DOHH2 (cell line): ENCODE measurements around the gene LTB.

Experiments
- H3F3A ChIP-seq: fragments of 200-600 bp; sonication (generic), shearing (Covaris generic); 2 replicates; pipeline ENCODE4 v1.6.0; 2016; ENCODE audit warnings: antibody characterized with exemption, mild to moderate bottlenecking; ENCODE audit not compliant: control insufficient read depth, insufficient read depth
- H3K27ac ChIP-seq: fragments of 200-600 bp; sonication (generic); 2 replicates; pipeline ENCODE4 v1.5.1; 2014; ENCODE audit warnings: low read depth, mild to moderate bottlenecking, low read length, moderate library complexity
- H3K27me3 ChIP-seq: fragments of 200-600 bp; sonication (generic); 2 replicates; pipeline ENCODE4 v1.6.1; 2014; ENCODE audit warnings: mild to moderate bottlenecking, low read length, mixed read lengths; ENCODE audit not compliant: control insufficient read depth
- H3K36me3 ChIP-seq: fragments of 200-600 bp; sonication (generic); 2 replicates; pipeline ENCODE4 v1.6.1; 2014; ENCODE audit warnings: mild to moderate bottlenecking, low read length, moderate library complexity, mixed read lengths; ENCODE audit not compliant: control insufficient read depth
- H3K4me1 ChIP-seq: fragments of 200-600 bp; sonication (generic); 2 replicates; pipeline ENCODE4 v1.6.1; 2014; ENCODE audit warnings: mild to moderate bottlenecking, low read length, mixed read lengths; ENCODE audit not compliant: control insufficient read depth
- H3K4me2 ChIP-seq: fragments of 200-600 bp; sonication (generic); 2 replicates; pipeline ENCODE4 v1.6.0; 2014; ENCODE audit warnings: mild to moderate bottlenecking, low read length, moderate library complexity
- H3K4me3 ChIP-seq: fragments of 200-600 bp; sonication (generic); 2 replicates; pipeline ENCODE4 v1.5.1; 2014; ENCODE audit warnings: mild to moderate bottlenecking, low read length, mixed read lengths
- H3K79me2 ChIP-seq: fragments of 200-600 bp; sonication (generic); 2 replicates; pipeline ENCODE4 v1.6.1; 2014; ENCODE audit warnings: mild to moderate bottlenecking, low read length, mixed read lengths; ENCODE audit not compliant: control insufficient read depth
- H3K9me2 ChIP-seq: fragments of 200-600 bp; sonication (generic); replicated peaks from 2 replicates; pipeline ENCODE4 v1.6.1; 2014; ENCODE audit warnings: mild to moderate bottlenecking, low read length, mixed read lengths; ENCODE audit not compliant: control insufficient read depth
- H3K9me3 ChIP-seq: fragments of 200-600 bp; sonication (generic); 2 replicates; pipeline ENCODE4 v1.6.1; 2014; ENCODE audit warnings: antibody characterized with exemption, low read length, mixed read lengths; ENCODE audit not compliant: control insufficient read depth, insufficient read depth
- H4K20me1 ChIP-seq: fragments of 200-600 bp; sonication (generic); 2 replicates; pipeline ENCODE4 v1.6.0; 2014; ENCODE audit warnings: low read depth, mild to moderate bottlenecking, antibody characterized with exemption, low read length, moderate library complexity; ENCODE audit not compliant: control insufficient read depth, insufficient read depth
- EZH2phosphoT487 ChIP-seq: fragments of 200-600 bp; sonication (generic); IDR thresholded peaks from 2 replicates; pipeline ENCODE4 v1.6.1; 2017; ENCODE audit warnings: borderline replicate concordance, mild to moderate bottlenecking, antibody characterized with exemption, low read length, moderate library complexity, mixed read lengths
- TF ChIP-seq, protein P1 (sequence below): fragments of 200-600 bp; sonication (generic); IDR thresholded peaks from one replicate; pipeline ENCODE4 v1.5.1; 2014; ENCODE audit warnings: antibody characterized with exemption, mild to moderate bottlenecking, low read depth, low read length; ENCODE audit not compliant: poor library complexity, severe bottlenecking

Gene LTB

DNA sequence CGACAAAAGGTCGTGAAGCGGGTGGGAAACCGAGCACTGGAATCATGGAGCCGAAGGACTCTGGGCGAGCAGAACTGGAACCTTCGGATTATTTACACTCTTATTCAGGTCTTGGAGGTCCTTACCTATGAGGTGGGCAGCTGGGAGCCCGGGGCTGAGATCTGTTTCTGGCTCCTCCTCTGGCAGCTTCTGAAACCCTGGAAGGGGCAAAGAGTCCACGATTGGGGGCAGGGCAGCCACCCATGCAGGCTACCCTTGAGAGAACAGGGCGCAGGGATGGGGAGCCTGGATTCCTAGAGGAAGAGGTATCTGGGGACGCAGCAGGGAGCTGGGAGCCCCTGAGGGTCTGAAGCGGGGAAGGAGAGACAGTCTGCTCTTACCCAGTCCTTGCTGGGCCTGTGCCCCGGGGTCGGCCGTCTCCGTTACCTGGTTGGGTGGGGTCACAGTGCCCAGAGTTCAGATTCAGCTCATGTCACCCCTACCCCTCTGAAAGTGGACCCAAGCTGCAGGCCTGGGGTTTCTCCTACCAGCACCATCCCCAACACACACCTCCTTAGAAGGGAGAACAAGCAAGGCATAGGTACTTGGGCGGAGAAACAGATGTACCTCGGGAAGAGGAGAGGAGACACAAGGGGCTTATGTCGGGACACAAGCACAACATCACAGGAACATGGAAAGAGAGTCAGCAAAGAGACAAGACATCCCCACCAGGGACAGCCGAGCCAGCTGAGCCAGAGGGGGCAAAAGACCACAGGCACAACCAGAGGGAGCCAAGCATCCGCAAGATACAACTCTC is 592 bp downstream of the LTB start:
- H3K4me3 ChIP-seq = peak overlapping the region; percentile 84
- H3K4me2 ChIP-seq = peak overlapping the region; percentile 92
- H4K20me1 ChIP-seq = no peaks in the 10 kb centered on the region
- H3K27me3 ChIP-seq = peaks cover 49% of the 10 kb centered on the region
- peaks cover 10% of the 10 kb centered on the region for H3F3A ChIP-seq
- H3K4me1 ChIP-seq = peaks cover 62% of the 10 kb centered on the region
- no peak overlapping the region for H3K27ac ChIP-seq
- TF ChIP-seq EZH2phosphoT487 = no peak
- TF ChIP-seq, protein P1, sequence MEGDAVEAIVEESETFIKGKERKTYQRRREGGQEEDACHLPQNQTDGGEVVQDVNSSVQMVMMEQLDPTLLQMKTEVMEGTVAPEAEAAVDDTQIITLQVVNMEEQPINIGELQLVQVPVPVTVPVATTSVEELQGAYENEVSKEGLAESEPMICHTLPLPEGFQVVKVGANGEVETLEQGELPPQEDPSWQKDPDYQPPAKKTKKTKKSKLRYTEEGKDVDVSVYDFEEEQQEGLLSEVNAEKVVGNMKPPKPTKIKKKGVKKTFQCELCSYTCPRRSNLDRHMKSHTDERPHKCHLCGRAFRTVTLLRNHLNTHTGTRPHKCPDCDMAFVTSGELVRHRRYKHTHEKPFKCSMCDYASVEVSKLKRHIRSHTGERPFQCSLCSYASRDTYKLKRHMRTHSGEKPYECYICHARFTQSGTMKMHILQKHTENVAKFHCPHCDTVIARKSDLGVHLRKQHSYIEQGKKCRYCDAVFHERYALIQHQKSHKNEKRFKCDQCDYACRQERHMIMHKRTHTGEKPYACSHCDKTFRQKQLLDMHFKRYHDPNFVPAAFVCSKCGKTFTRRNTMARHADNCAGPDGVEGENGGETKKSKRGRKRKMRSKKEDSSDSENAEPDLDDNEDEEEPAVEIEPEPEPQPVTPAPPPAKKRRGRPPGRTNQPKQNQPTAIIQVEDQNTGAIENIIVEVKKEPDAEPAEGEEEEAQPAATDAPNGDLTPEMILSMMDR = no peak
- H3K9me2 ChIP-seq = no peaks in the 10 kb centered on the region
- no peaks in the 10 kb centered on the region for H3K9me3 ChIP-seq
- H3K79me2 ChIP-seq = no peaks in the 10 kb centered on the region
- no peaks in the 10 kb centered on the region for H3K36me3 ChIP-seq

- no peak overlapping the region for H3K27ac ChIP-seq
- peak overlapping the region; percentile 92 for H3K4me2 ChIP-seq
- no peaks in the 10 kb centered on the region for H3K36me3 ChIP-seq
- H3K79me2 ChIP-seq = no peaks in the 10 kb centered on the region
- H3K9me3 ChIP-seq = no peaks in the 10 kb centered on the region
- H3K27me3 ChIP-seq = peaks cover 56% of the 10 kb centered on the region
- peaks cover 11% of the 10 kb centered on the region for H3F3A ChIP-seq
- H3K4me3 ChIP-seq = peak overlapping the region; percentile 84
- H3K4me1 ChIP-seq = peaks cover 62% of the 10 kb centered on the region
- TF ChIP-seq, protein P1 = peak; percentile 96
- peak; percentile 63; the same call in 1 of the 2 replicates for TF ChIP-seq EZH2phosphoT487
- no peaks in the 10 kb centered on the region for H4K20me1 ChIP-seq
- no peaks in the 10 kb centered on the region for H3K9me2 ChIP-seq
Measured at GRCh38 chr6:31580807-31581433, 1.3 kb downstream of the LTB start.

DNA sequence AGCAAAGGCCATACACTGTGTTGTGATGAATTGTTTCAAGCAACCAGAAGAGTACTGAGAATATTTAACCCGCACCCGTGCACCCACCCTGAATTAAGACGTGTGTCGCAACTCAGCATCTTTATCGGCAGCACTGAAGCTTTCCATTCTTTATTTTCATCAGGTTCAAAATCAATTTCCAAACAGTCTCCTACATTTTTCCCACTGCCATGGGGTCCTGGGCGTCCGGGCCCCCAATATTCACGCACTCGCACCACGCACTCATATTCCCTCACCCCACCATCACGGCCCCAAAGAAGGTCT is 1.8 kb downstream of the LTB start:
- H3K27me3 ChIP-seq = peaks cover 61% of the 10 kb centered on the region
- no peaks in the 10 kb centered on the region for H3K79me2 ChIP-seq
- H4K20me1 ChIP-seq = no peaks in the 10 kb centered on the region
- peaks cover 62% of the 10 kb centered on the region for H3K4me1 ChIP-seq
- H3F3A ChIP-seq = peaks cover 9% of the 10 kb centered on the region
- H3K9me2 ChIP-seq = no peaks in the 10 kb centered on the region
- no peaks in the 10 kb centered on the region for H3K36me3 ChIP-seq
- TF ChIP-seq EZH2phosphoT487 = no peak
- TF ChIP-seq, protein P1 = no peak
- no peaks in the 10 kb centered on the region for H3K9me3 ChIP-seq
- H3K4me3 ChIP-seq = peak overlapping the region; percentile 84
- no peak overlapping the region for H3K27ac ChIP-seq
- peak overlapping the region; percentile 92 for H3K4me2 ChIP-seq
